PC-3 (cell line): Measurements from ENCODE around the gene MPP1. TPM values are rescaled to one million over a fixed set of nuclear protein-coding genes. Genes with fewer than 3 reads are reported as not detected.
A peak's percentile ranks its signal among the peaks of the same experiment; 100 is the strongest.

Experiments used
- ATAC-seq: fragments of 200-7000 bp; cut with Tn5 transposase; 2 replicates; pipeline ENCODE4 v1.9.1; 2020; ENCODE audit warnings: mild to moderate bottlenecking, moderate library complexity
- BruUV-seq: library from RNA; stranded (reverse); fragments of 400-500 nt; replicated peaks from 2 replicates; lab custom pipeline; 2021; lab: Mats Ljungman, UMichigan
- CTCF ChIA-PET: fragments of 300-600 bp; sonication (Branson Sonifier 250); formaldehyde crosslinking; loops from one replicate; lab custom pipeline; 2022; ENCODE audit warnings: antibody characterized with exemption; lab: Charles Lee
- POLR2A ChIA-PET: fragments of 300-600 bp; sonication (Branson Sonifier 250); formaldehyde crosslinking; loops from one replicate; lab custom pipeline; 2022; ENCODE audit warnings: antibody characterized with exemption; ENCODE audit not compliant: unreplicated experiment; lab: Charles Lee
- DNase-seq: peaks from one replicate; pipeline ENCODE4 v3.0.0-alpha.2; 2015
- H2AFZ ChIP-seq: fragments of 300-600 bp; sonication (generic); 2 replicates; pipeline ENCODE4 v1.6.0; 2016; ENCODE audit warnings: antibody characterized with exemption, low read length
- H3F3A ChIP-seq: fragments of 300-600 bp; sonication (generic); one replicate; pipeline ENCODE4 v1.6.0; 2017; ENCODE audit warnings: antibody characterized with exemption, low read length, control low read depth, mild to moderate bottlenecking; ENCODE audit not compliant: unreplicated experiment
- H3K27ac ChIP-seq: fragments of 300-600 bp; sonication (generic); 2 replicates; pipeline ENCODE4 v1.5.1; 2016; ENCODE audit warnings: mild to moderate bottlenecking, low read length
- H3K27me3 ChIP-seq: fragments of 300-600 bp; sonication (generic); 2 replicates; pipeline ENCODE4 v1.6.1; 2016; ENCODE audit warnings: low read length, mixed read lengths
- H3K36me3 ChIP-seq: fragments of 300-600 bp; sonication (generic); 2 replicates; pipeline ENCODE4 v1.6.1; 2016; ENCODE audit warnings: low read depth, mixed run types, low read length, mixed read lengths
- H3K4me1 ChIP-seq: fragments of 300-600 bp; sonication (generic); 2 replicates; pipeline ENCODE4 v1.5.1; 2016; ENCODE audit warnings: low read length; ENCODE audit not compliant: insufficient read depth
- H3K4me2 ChIP-seq: fragments of 300-600 bp; sonication (generic); 2 replicates; pipeline ENCODE4 v1.6.0; 2016; ENCODE audit warnings: low read length
- H3K4me3 ChIP-seq: fragments of 300-600 bp; sonication (generic); 2 replicates; pipeline ENCODE4 v1.5.1; 2016; ENCODE audit warnings: mild to moderate bottlenecking, low read length, mixed read lengths
- H3K79me2 ChIP-seq: fragments of 300-600 bp; sonication (generic); 2 replicates; pipeline ENCODE4 v1.6.1; 2017; ENCODE audit warnings: low read length, mixed read lengths
- H3K9ac ChIP-seq: fragments of 300-600 bp; sonication (generic); 2 replicates; pipeline ENCODE4 v1.6.0; 2016; ENCODE audit warnings: mild to moderate bottlenecking, low read length
- H3K9me2 ChIP-seq: fragments of 300-600 bp; sonication (generic); replicated peaks from 2 replicates; pipeline ENCODE4 v1.6.1; 2016; ENCODE audit warnings: mixed run types, low read length, mixed read lengths
- H3K9me3 ChIP-seq: fragments of 300-600 bp; sonication (generic); 2 replicates; pipeline ENCODE4 v1.6.1; 2016; ENCODE audit warnings: low read length, mixed read lengths
- H4K20me1 ChIP-seq: fragments of 300-600 bp; sonication (generic); 2 replicates; pipeline ENCODE4 v1.6.1; 2016; ENCODE audit warnings: low read length, mixed read lengths
- CTCF ChIP-seq: fragments of 300-600 bp; sonication (generic); conservative IDR thresholded peaks from 2 replicates; pipeline ENCODE4 v1.5.1; 2017; ENCODE audit warnings: antibody characterized with exemption, low read depth, mild to moderate bottlenecking, low read length
- EZH2 ChIP-seq: fragments of 300-600 bp; sonication (generic); IDR thresholded peaks from one replicate; pipeline ENCODE4 v1.6.1; 2017; ENCODE audit warnings: antibody characterized with exemption, mild to moderate bottlenecking, low read length; ENCODE audit not compliant: unreplicated experiment
- EZH2phosphoT487 ChIP-seq: fragments of 300-600 bp; sonication (generic); IDR thresholded peaks from 2 replicates; pipeline ENCODE4 v1.6.1; 2018; ENCODE audit warnings: mild to moderate bottlenecking, antibody characterized with exemption, low read length, borderline replicate concordance
- intact Hi-C: fragments of 100-400 bp; cut with micrococcal nuclease; formaldehyde crosslinking; loops from 2 replicates; pipeline ENCODE4 v1.9.0; 2023
- total RNA-seq: library from RNA; depleted of rRNA; stranded (reverse); fragments of >200 nt; gene quantifications from 2 replicates; pipeline ENCODE4 v1.2.3, GENCODE V29; 2014

Gene MPP1
- total RNA-seq, 1 experiment from 2014 or later, result 18.8 TPM

DNA sequence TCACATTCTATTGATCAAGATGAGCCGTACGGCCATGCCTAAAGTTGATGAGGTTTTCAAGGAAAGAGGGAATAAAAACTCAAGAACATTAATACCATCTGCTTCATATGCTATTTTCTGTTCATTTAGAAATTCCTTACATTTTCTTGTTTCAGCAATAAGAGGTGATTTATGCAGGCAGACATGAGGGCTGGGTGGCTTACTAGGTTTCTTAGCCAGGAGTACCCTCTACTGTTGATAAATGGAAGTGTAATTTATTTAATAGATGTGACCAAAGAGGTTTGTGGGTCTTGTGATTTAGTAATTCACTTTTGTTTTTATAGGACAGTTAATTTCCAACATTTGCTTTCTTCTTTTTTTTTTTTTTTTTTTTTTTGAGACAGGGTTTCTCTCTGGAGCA, 35.6 kb upstream of the MPP1 start:
- TF ChIP-seq CTCF (peak; percentile 69), EZH2phosphoT487 (no peak), EZH2 (no peak)
- H3K27me3 ChIP-seq, result no peaks in the 10 kb centered on the region
- ChIA-PET POLR2A (no interaction called here), CTCF (no interaction called here)
- no peak overlapping the region for H3K27ac ChIP-seq
- ATAC-seq (peak; percentile 60), DNase-seq (peak; percentile 67)
- intact Hi-C loops, result loop anchor here (1.0 kb wide), 1 partner anchor 93 kb away; no protein-coding TSS in a partner anchor
- H3K4me1 ChIP-seq, result no peaks in the 10 kb centered on the region
- no peak overlapping the region for H3K4me2 ChIP-seq
- no peaks in the 10 kb centered on the region for H3K36me3 ChIP-seq
- H3K79me2 ChIP-seq, result no peaks in the 10 kb centered on the region
- no peak overlapping the region for H3K4me3 ChIP-seq
- no peaks in the 10 kb centered on the region for H3K9me2 ChIP-seq
- H3K9ac ChIP-seq, result no peak overlapping the region
- H3K9me3 ChIP-seq, result no peaks in the 10 kb centered on the region
- no TSS peak for BruUV-seq
- no peaks in the 10 kb centered on the region for H4K20me1 ChIP-seq
- no peak overlapping the region for H2AFZ ChIP-seq
- no peaks in the 10 kb centered on the region for H3F3A ChIP-seq

DNA sequence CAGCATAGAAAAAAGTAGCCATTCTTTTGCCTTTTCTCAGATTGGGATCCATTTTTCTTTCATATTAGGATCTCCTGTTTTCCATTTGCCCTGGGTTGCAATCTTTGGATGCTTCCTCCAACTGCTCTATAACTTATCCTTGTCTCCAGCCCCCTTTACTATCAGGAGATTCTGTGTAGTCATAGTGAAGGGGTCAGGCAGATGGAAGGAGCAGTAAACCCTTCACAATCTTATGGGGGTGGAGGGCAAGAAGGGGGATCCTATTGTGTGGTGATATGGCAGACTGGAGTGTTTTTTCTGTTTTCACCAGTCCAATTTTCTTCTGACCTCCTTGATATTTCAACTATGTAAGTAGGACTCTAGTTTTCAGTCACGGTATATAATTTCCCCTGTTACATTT, 30.9 kb upstream of the MPP1 start:
- TF ChIP-seq EZH2phosphoT487 (no peak), EZH2 (no peak), CTCF (no peak)
- Histone ChIP-seq H3F3A (no peaks in the 10 kb centered on the region), H3K27ac (no peak overlapping the region), H3K4me2 (no peak overlapping the region), H3K9ac (no peak overlapping the region), H3K9me3 (no peaks in the 10 kb centered on the region), H3K9me2 (no peaks in the 10 kb centered on the region), H3K36me3 (no peaks in the 10 kb centered on the region), H2AFZ (no peak overlapping the region), H3K4me1 (no peaks in the 10 kb centered on the region), H3K79me2 (no peaks in the 10 kb centered on the region), H4K20me1 (no peaks in the 10 kb centered on the region), H3K4me3 (no peak overlapping the region), H3K27me3 (no peaks in the 10 kb centered on the region)
- ChIA-PET CTCF (no interaction called here), POLR2A (no interaction called here)
- intact Hi-C loops, result no loop called here
- DNase-seq (no peak), ATAC-seq (no peak)
- no TSS peak for BruUV-seq

DNA sequence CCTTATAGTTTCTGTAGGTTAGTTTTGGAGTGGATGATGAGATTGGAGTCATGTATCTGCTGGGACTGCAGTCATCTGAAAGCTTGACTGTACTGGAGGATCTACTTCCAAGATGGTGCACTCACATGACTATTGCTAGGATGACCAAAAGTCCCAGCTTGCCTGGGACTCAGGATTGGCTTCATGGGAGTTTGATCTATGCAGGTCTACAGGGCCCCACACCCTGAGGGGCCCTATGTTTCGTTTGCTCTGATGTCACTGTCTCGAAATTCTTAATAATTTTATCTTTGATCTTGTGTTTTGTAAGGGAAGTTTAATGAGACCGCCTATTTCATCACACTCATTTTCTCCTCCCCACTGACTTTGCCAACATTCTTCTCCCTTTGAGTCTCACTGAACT, 29.3 kb upstream of the MPP1 start, which contains the start of gene SMIM9:
Gene SMIM9 (minus strand): TSS at position 101 of the 400 bp plus-strand sequence. CDS start 3,806 bp downstream, outside the sequence.
- Histone ChIP-seq H4K20me1 (no peaks in the 10 kb centered on the region), H3F3A (no peaks in the 10 kb centered on the region), H3K4me2 (no peak within 1 kb of the TSS), H3K9me2 (no peaks in the 10 kb centered on the region), H3K4me3 (no peak within 1 kb of the TSS), H3K4me1 (no peaks in the 10 kb centered on the region), H3K27ac (no peak within 1 kb of the TSS), H3K9ac (no peak within 1 kb of the TSS), H3K79me2 (no peaks in the 10 kb centered on the region), H3K27me3 (no peaks in the 10 kb centered on the region), H3K9me3 (no peaks in the 10 kb centered on the region), H3K36me3 (no peaks in the 10 kb centered on the region), H2AFZ (no peak within 1 kb of the TSS)
- ChIA-PET POLR2A (no interaction called here), CTCF (no interaction called here)
- intact Hi-C loops, result no loop called here
- DNase-seq (no peak), ATAC-seq (no peak)
- no peak for TF ChIP-seq EZH2phosphoT487
- TF ChIP-seq CTCF, result no peak
- BruUV-seq, result no TSS peak
